Bone marrow (tissue), 2 donors: Measurements from ENCODE around the gene MYO18A.

ENCODE experiments used
- DNase-seq, 2 donors: peaks; one replicate each; lab custom pipeline; 2025; lab: John Stamatoyannopoulos, UW

Gene MYO18A

DNA sequence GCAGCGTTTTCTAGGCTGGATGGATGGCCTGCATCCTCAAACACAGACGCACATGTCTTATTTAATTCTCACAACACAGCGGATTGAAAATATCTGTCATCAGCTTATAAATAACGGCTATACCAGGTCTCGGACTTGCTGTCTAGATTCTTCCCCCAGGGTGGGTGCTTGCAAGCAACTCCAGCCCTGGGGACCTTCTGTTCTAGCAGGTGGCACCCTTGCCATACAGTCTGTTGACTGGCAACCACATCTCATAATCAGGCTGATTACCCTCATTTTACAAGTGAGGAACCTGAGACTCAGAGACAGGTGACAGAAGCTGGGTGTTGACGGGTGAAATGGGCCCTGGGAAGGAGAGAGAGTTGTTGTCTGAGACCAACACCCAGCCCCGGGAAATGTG is 158.1 kb downstream of the MYO18A start:
- DNase-seq: no peak

DNA sequence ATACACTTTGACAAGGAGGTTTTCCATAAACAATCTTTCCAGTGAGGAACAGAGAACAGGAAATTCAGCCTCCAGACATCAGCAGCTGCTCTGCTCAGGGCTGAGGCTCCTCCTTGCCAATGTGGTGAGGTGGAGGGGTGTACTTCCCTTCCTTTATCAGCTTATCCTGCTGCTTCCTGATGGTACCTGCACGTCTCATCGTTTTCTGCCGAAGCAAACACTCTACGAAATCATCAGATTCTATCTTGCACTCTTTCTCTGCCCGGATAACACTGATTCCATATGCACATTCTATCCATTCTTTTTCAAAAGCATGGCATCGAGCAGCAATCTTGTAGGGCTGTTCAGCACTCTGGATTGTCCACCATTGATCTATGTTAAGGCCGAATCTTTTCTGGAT is 159.0 kb downstream of the MYO18A start:
- DNase-seq: no peak
